Activated naive CD4-positive, alpha-beta T cell treated with anti-CD3 and anti-CD28 coated beads, Interleukin-2, amount 10 ng/mL, durations not matched to agents 7 days and 5 days (primary cell): ENCODE data around the gene MISP.

Experiments used
- CTCF ChIA-PET: fragments of 350-600 bp; sonication (Branson Sonifier 250); formaldehyde crosslinking; loops from one replicate; lab custom pipeline; 2021; ENCODE audit warnings: antibody characterized with exemption; lab: Charles Lee
- DNase-seq: peaks from one replicate; pipeline ENCODE4 v3.0.0-alpha.2; 2020
- H3K27ac Mint-ChIP-seq: one replicate; pipeline ENCODE4 v1.8.0; 2021; ENCODE audit warnings: mild to moderate bottlenecking, moderate library complexity, mixed read lengths
- H3K27me3 Mint-ChIP-seq: one replicate; pipeline ENCODE4 v1.8.0; 2021; ENCODE audit warnings: mild to moderate bottlenecking, mixed read lengths
- H3K36me3 Mint-ChIP-seq: one replicate; pipeline ENCODE4 v1.8.0; 2021; ENCODE audit warnings: mixed read lengths
- H3K4me1 Mint-ChIP-seq: one replicate; pipeline ENCODE4 v1.8.0; 2021; ENCODE audit warnings: mixed read lengths
- H3K4me3 Mint-ChIP-seq: one replicate; pipeline ENCODE4 v1.8.0; 2021; ENCODE audit warnings: mild to moderate bottlenecking, moderate library complexity, mixed read lengths
- H3K9me3 Mint-ChIP-seq: one replicate; pipeline ENCODE4 v1.8.0; 2021; ENCODE audit warnings: mixed read lengths

The MISP gene

GRCh38 chr19:782878-783668, 32.2 kb downstream of the MISP start:
- no peaks in the 10 kb centered on the region for H3K36me3 Mint-ChIP-seq
- no peaks in the 10 kb centered on the region for H3K9me3 Mint-ChIP-seq
- CTCF ChIA-PET, result no interaction called here
- no peak for DNase-seq
- H3K27me3 Mint-ChIP-seq, result peaks cover 47% of the 10 kb centered on the region
- H3K4me3 Mint-ChIP-seq, result no peak overlapping the region
- no peak overlapping the region for H3K27ac Mint-ChIP-seq
- no peaks in the 10 kb centered on the region for H3K4me1 Mint-ChIP-seq

DNA sequence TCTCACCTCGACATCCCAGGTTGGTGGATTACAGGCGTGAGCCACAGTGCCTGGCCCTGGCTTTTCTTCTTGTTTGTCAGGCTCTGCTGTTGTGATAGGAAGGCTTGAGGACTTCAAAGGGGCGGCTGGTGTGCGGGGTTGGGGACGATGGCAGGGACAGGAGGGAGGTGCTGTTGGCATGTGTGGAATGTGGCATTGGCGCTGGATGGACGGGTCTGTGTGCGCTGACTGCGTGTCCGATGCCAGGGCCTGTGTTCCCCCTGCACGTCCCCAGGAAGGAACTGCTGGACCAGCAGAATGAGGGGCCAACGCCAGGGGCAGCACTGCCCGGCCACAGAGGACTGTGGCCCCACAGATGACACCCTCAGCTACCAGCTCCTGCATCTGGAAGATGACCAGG, 33.6 kb downstream of the MISP start:
- Mint-ChIP-seq H3K4me3 (no peak overlapping the region), H3K4me1 (peaks cover 5% of the 10 kb centered on the region), H3K27ac (no peak overlapping the region), H3K27me3 (peaks cover 45% of the 10 kb centered on the region), H3K9me3 (no peaks in the 10 kb centered on the region), H3K36me3 (no peaks in the 10 kb centered on the region)
- DNase-seq, result no peak
- CTCF ChIA-PET, result no interaction called here

DNA sequence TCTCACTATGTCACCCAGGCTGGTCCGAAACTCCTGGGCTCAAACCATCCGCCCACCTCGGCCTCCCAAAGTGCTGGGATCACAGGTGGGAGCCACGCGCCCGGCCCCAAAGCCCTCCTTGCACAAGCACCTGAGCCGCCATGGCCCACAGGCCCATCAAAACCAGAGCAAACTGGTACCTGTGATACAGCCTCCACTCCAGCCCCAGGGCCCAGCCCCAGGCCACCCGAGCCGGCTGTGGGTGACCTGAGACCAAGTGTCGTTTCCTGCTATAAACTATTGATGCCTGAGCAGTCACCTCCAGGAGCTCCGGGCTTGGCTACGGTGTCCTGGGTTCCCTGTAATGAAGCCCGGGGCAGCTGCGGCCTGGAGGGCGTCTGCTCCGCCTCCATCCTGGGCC, 36.6 kb downstream of the MISP start:
- DNase-seq, result no peak
- no peak overlapping the region for H3K27ac Mint-ChIP-seq
- H3K9me3 Mint-ChIP-seq, result no peaks in the 10 kb centered on the region
- CTCF ChIA-PET, result no interaction called here
- peaks cover 50% of the 10 kb centered on the region for H3K27me3 Mint-ChIP-seq
- H3K4me1 Mint-ChIP-seq, result peaks cover 9% of the 10 kb centered on the region
- H3K4me3 Mint-ChIP-seq, result no peak overlapping the region
- no peaks in the 10 kb centered on the region for H3K36me3 Mint-ChIP-seq

GRCh38 chr19:788686-788982, 37.7 kb downstream of the MISP start:
- peaks cover 9% of the 10 kb centered on the region for H3K4me1 Mint-ChIP-seq
- CTCF ChIA-PET, result no interaction called here

DNA sequence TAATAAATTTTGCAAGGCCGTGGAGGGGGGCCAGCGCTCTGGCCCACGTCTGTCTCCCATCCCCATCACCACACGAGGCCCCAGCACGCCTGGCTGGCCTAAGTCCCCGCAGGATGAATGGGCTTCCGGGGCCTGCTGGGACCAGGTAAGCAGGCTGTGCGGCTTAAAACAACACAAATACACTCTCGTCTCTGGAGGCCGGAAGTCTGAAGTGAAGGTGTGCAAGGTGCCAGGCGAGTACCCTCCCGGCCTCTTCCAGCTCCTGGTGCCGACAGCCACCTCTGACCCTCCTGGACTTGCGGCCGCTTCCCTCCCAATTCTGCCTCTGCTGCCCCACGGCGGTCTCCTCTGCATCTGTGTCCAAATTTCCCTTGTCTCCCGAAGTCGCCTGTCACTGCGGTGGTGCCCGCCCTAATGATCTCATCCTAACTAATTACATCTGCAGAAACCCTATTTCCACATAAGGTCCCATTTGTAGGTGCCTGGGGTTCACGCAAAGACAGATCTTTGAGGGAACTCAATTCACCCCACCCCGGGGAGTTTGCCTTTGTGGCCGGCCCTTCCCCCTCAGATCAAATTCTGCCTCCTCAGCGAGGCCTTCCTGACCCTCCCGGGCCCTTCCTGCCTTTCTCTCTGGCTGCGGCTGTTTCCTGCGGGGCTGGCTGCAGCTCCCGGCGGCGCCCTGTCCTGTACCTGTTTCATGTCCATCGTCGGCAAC, 38.2 kb downstream of the MISP start:
- no peak for DNase-seq
- CTCF ChIA-PET, result no interaction called here
- H3K27ac Mint-ChIP-seq, result peak overlapping the region; percentile 64
- no peak overlapping the region for H3K4me3 Mint-ChIP-seq
- no peaks in the 10 kb centered on the region for H3K36me3 Mint-ChIP-seq
- no peaks in the 10 kb centered on the region for H3K9me3 Mint-ChIP-seq
- peaks cover 9% of the 10 kb centered on the region for H3K4me1 Mint-ChIP-seq
- H3K27me3 Mint-ChIP-seq, result peaks cover 41% of the 10 kb centered on the region

More at GRCh38 chr19:788686-788982, 37.7 kb downstream of the MISP start:
- H3K27ac Mint-ChIP-seq, result peak overlapping the region; percentile 64
- H3K27me3 Mint-ChIP-seq, result peaks cover 41% of the 10 kb centered on the region
- H3K4me3 Mint-ChIP-seq, result no peak overlapping the region
- H3K9me3 Mint-ChIP-seq, result no peaks in the 10 kb centered on the region
- DNase-seq, result no peak
- no peaks in the 10 kb centered on the region for H3K36me3 Mint-ChIP-seq

DNA sequence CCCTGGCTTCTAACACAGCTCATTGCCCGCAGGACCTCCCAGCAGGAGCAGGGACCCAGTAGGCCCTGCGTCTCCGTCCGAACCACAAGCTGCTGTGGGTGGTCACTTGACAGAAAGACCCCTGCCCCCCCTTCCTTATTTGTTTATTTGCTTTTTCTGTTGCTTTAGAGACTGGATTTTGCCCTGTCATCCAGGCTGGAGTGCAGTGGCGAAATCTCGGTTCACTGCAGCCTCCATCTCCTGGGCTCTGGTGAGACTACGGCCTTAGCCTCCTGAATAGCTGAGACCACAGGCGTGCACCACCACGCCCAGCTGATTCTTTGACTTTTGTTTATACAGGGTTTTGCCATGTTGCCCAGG, 38.8 kb downstream of the MISP start:
- H3K27me3 Mint-ChIP-seq, result peaks cover 36% of the 10 kb centered on the region
- CTCF ChIA-PET, result no interaction called here
- no peak overlapping the region for H3K27ac Mint-ChIP-seq
- H3K4me1 Mint-ChIP-seq, result peaks cover 9% of the 10 kb centered on the region
- H3K4me3 Mint-ChIP-seq, result no peak overlapping the region
- H3K36me3 Mint-ChIP-seq, result no peaks in the 10 kb centered on the region
- no peak for DNase-seq
- no peaks in the 10 kb centered on the region for H3K9me3 Mint-ChIP-seq

GRCh38 chr19:791007-791566, 40.2 kb downstream of the MISP start:
- Mint-ChIP-seq H3K27ac (no peak overlapping the region), H3K36me3 (no peaks in the 10 kb centered on the region), H3K4me1 (peaks cover 9% of the 10 kb centered on the region), H3K4me3 (no peak overlapping the region), H3K9me3 (no peaks in the 10 kb centered on the region), H3K27me3 (peaks cover 34% of the 10 kb centered on the region)
- DNase-seq, result no peak
- CTCF ChIA-PET, result interaction anchor here (0.6 kb wide), 1 partner anchor 119 kb away, joined by 3 read pairs; no protein-coding TSS in a partner anchor

- no peaks in the 10 kb centered on the region for H3K9me3 Mint-ChIP-seq
- H3K4me1 Mint-ChIP-seq, result peaks cover 11% of the 10 kb centered on the region
- no peak overlapping the region for H3K4me3 Mint-ChIP-seq
- H3K27ac Mint-ChIP-seq, result no peak overlapping the region
- DNase-seq, result no peak
- CTCF ChIA-PET, result interaction anchor here (0.6 to 1.5 kb wide), 2 partner anchors 21 to 120 kb away, joined by 3 read pairs; no protein-coding TSS in a partner anchor
- H3K36me3 Mint-ChIP-seq, result no peaks in the 10 kb centered on the region
- H3K27me3 Mint-ChIP-seq, result peaks cover 36% of the 10 kb centered on the region
These were observed 40.8 kb downstream of the MISP start for GRCh38 chr19:791567-792305.

- DNase-seq, result no peak
- Mint-ChIP-seq H3K4me1 (peaks cover 13% of the 10 kb centered on the region), H3K36me3 (no peaks in the 10 kb centered on the region), H3K9me3 (no peaks in the 10 kb centered on the region), H3K27me3 (peaks cover 39% of the 10 kb centered on the region), H3K4me3 (no peak overlapping the region), H3K27ac (no peak overlapping the region)
- CTCF ChIA-PET, result interaction anchor here (1.5 kb wide), 1 partner anchor 22 kb away, joined by 3 read pairs; no protein-coding TSS in a partner anchor
These were observed 41.5 kb downstream of the MISP start for GRCh38 chr19:792306-792885.

DNA sequence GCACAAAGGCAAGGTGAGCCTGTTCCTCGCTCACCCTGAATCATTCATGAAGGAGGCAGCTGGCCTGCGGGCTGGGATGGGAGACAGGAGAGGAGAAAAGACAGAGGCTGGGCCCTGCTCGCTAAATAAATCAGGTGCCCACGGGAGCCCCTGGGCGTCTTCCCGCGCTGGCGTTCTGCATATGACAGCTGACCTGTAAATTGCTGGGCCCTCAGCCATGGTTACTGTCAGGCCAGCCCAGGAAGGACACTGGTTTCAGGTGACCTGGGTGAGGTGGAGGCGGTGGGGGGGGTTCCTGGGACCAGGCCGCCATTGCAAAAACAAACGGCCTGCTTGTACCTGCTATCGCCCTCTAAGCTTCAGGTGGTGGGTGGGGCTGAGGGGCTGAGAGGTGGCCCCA, 42.9 kb downstream of the MISP start:
- no peak for DNase-seq
- Mint-ChIP-seq H3K27ac (no peak overlapping the region), H3K9me3 (no peaks in the 10 kb centered on the region), H3K4me3 (no peak overlapping the region), H3K27me3 (peaks cover 36% of the 10 kb centered on the region), H3K4me1 (peaks cover 13% of the 10 kb centered on the region), H3K36me3 (peaks cover 3% of the 10 kb centered on the region)
- CTCF ChIA-PET, result no interaction called here

- Mint-ChIP-seq H3K27me3 (peaks cover 23% of the 10 kb centered on the region), H3K27ac (no peak overlapping the region), H3K4me3 (no peak overlapping the region), H3K9me3 (no peaks in the 10 kb centered on the region), H3K4me1 (peaks cover 14% of the 10 kb centered on the region), H3K36me3 (peaks cover 16% of the 10 kb centered on the region)
- no peak for DNase-seq
- CTCF ChIA-PET, result no interaction called here
These were observed 44.2 kb downstream of the MISP start for GRCh38 chr19:795073-795611.

DNA sequence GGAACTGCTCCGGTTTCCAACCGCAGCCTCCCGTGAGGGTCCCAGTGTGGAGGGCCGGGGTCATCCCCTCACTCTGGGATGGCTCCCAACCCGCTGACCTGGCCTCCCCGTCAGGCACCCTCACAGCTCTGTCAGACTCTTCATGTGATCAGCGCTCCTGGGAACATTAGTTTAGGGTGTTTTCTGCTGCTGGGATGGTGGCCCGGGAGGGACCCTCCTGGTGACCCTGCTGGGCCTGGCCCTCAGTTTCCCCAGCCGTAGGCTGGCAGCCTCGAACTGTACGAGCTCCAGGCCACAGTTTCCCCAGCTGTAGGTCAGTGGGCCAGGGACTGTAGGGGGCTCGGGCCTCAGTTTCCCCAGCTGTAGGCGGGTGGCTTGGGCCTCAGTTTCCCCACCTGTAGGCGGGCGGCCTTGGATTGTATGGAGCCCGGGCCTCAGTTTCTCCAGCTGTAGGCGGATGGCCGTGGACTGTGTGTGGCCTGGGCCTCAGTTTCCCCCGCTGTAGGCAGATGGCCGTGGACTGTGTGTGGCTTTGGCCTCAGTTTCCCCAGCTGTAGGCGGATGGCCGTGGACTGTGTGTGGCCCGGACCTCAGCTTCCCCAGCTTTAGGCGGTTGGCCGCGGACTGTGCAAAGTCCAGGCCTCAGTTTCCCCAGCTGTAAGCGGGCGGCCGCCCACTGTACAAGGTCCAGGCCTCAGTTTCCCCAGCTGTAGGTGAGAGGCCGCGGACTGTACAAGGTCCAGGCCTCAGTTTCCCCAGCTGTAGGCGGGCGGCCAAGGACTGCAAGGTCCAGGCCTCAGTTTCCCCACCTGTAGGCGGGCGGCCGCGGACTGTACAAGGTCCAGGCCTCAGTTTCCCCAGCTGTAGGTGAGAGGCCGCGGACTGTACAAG, 45.0 kb downstream of the MISP start:
- peaks cover 21% of the 10 kb centered on the region for H3K4me1 Mint-ChIP-seq
- DNase-seq, result no peak
- H3K9me3 Mint-ChIP-seq, result no peaks in the 10 kb centered on the region
- no peak overlapping the region for H3K27ac Mint-ChIP-seq
- H3K27me3 Mint-ChIP-seq, result peaks cover 16% of the 10 kb centered on the region
- CTCF ChIA-PET, result interaction anchor here (0.5 kb wide), 1 partner anchor 25 kb away, joined by 3 read pairs; no protein-coding TSS in a partner anchor
- H3K4me3 Mint-ChIP-seq, result peak overlapping the region; percentile 28
- peaks cover 21% of the 10 kb centered on the region for H3K36me3 Mint-ChIP-seq
